ENCODE measurements around the gene CFH. TPM values are rescaled to one million over a fixed set of nuclear protein-coding genes. Genes with fewer than 3 reads are reported as not detected.

Gene CFH
- total RNA-seq, 1 donor from 2014 or later: 24.0 TPM

DNA sequence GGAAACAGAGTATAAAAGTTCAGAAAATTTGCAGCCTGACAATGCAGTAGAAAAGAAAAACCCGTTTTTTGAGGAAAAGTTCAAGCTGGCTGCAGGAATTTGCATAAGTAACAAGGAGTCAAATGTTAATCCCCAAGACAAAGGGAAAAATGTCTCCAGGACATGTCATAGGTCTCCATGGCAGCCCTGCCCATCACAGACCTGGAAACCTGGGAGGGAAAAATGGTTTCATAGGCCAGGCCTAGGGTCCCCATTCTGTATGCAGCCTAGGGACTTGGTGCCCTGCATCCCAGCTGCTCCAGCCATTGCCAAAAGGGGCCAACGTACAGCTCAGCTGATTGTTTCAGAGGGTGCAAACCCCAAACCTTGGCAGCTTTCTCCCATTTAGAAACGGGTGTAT lies 40.0 kb upstream of the CFH start:
- no peaks in the 10 kb centered on the region for H3K36me3 Mint-ChIP-seq (ENCODE audit: low read depth)

GRCh38 chr1:196619721-196620120 lies 32.1 kb upstream of the CFH start:
- TF ChIP-seq, protein P1, sequence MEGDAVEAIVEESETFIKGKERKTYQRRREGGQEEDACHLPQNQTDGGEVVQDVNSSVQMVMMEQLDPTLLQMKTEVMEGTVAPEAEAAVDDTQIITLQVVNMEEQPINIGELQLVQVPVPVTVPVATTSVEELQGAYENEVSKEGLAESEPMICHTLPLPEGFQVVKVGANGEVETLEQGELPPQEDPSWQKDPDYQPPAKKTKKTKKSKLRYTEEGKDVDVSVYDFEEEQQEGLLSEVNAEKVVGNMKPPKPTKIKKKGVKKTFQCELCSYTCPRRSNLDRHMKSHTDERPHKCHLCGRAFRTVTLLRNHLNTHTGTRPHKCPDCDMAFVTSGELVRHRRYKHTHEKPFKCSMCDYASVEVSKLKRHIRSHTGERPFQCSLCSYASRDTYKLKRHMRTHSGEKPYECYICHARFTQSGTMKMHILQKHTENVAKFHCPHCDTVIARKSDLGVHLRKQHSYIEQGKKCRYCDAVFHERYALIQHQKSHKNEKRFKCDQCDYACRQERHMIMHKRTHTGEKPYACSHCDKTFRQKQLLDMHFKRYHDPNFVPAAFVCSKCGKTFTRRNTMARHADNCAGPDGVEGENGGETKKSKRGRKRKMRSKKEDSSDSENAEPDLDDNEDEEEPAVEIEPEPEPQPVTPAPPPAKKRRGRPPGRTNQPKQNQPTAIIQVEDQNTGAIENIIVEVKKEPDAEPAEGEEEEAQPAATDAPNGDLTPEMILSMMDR (IDR thresholded peaks at IDR 0.05): no peak
- Mint-ChIP-seq H3K4me3 (ENCODE audit: unreplicated experiment) (no peak overlapping the region), H3K27ac (ENCODE audit: unreplicated experiment) (no peak overlapping the region), H3K27me3 (ENCODE audit: low read depth) (peaks cover 2% of the 10 kb centered on the region), H3K4me1 (ENCODE audit: low read depth) (no peaks in the 10 kb centered on the region), H3K9me3 (ENCODE audit: low read depth) (no peaks in the 10 kb centered on the region), H3K36me3 (ENCODE audit: low read depth) (no peaks in the 10 kb centered on the region)
- no peak for DNase-seq (ENCODE audit: low spot score)

More for the DNA sequence above, 40.0 kb upstream of the CFH start:
- TF ChIP-seq, protein P1 (IDR thresholded peaks at IDR 0.05): no peak
- H3K9me3 Mint-ChIP-seq (ENCODE audit: low read depth): no peaks in the 10 kb centered on the region
- peaks cover 8% of the 10 kb centered on the region for H3K27me3 Mint-ChIP-seq (ENCODE audit: low read depth)
- peaks cover 19% of the 10 kb centered on the region for H3K4me1 Mint-ChIP-seq (ENCODE audit: low read depth)
- H3K4me3 Mint-ChIP-seq (ENCODE audit: unreplicated experiment): no peak overlapping the region
- DNase-seq (ENCODE audit: low spot score): no peak
- no peak overlapping the region for H3K27ac Mint-ChIP-seq (ENCODE audit: unreplicated experiment)

- TF ChIP-seq, protein P1 (IDR thresholded peaks at IDR 0.05): no peak
Observed at GRCh38 chr1:196623079-196623478, 28.8 kb upstream of the CFH start.

DNA sequence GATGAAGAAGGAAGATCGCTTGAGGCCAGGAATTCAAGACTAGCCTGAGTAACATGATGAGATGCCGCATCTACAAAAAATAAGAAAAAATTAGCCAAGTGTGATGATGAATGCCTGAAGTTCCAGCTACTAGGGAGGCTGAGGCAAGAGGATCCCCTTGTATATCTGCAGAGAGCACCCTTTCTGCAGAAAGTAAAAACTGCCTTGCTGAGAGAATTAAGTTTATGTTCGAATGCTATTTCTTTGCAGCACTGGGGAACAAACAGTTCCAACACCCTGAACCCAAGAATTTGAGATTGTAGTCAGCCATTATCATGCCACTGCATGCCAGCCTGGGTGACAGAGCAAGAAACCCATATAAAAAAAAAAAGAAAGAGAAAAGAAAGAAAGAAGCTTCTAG lies 23.0 kb upstream of the CFH start:
- peaks cover 16% of the 10 kb centered on the region for H3K9me3 Mint-ChIP-seq (ENCODE audit: low read depth)
- no peaks in the 10 kb centered on the region for H3K4me1 Mint-ChIP-seq (ENCODE audit: low read depth)
- no peak overlapping the region for H3K4me3 Mint-ChIP-seq (ENCODE audit: unreplicated experiment)
- H3K36me3 Mint-ChIP-seq (ENCODE audit: low read depth): peaks cover 5% of the 10 kb centered on the region
- H3K27ac Mint-ChIP-seq (ENCODE audit: unreplicated experiment): no peak overlapping the region
- no peak for DNase-seq (ENCODE audit: low spot score)
- TF ChIP-seq, protein P1 (IDR thresholded peaks at IDR 0.05): no peak
- H3K27me3 Mint-ChIP-seq (ENCODE audit: low read depth): no peaks in the 10 kb centered on the region

More at GRCh38 chr1:196623079-196623478, 28.8 kb upstream of the CFH start:
- peaks cover 2% of the 10 kb centered on the region for H3K9me3 Mint-ChIP-seq (ENCODE audit: low read depth)
- H3K27me3 Mint-ChIP-seq (ENCODE audit: low read depth): no peaks in the 10 kb centered on the region
- no peak overlapping the region for H3K27ac Mint-ChIP-seq (ENCODE audit: unreplicated experiment)
- H3K4me3 Mint-ChIP-seq (ENCODE audit: unreplicated experiment): no peak overlapping the region
- no peak for DNase-seq (ENCODE audit: low spot score)
- H3K36me3 Mint-ChIP-seq (ENCODE audit: low read depth): no peaks in the 10 kb centered on the region
- H3K4me1 Mint-ChIP-seq (ENCODE audit: low read depth): no peaks in the 10 kb centered on the region

- Mint-ChIP-seq H3K27me3 (ENCODE audit: low read depth) (peaks cover 3% of the 10 kb centered on the region), H3K4me1 (ENCODE audit: low read depth) (no peaks in the 10 kb centered on the region), H3K4me3 (ENCODE audit: unreplicated experiment) (no peak overlapping the region), H3K9me3 (ENCODE audit: low read depth) (peaks cover 12% of the 10 kb centered on the region), H3K36me3 (ENCODE audit: low read depth) (peaks cover 3% of the 10 kb centered on the region), H3K27ac (ENCODE audit: unreplicated experiment) (no peak overlapping the region)
- TF ChIP-seq, protein P1 (IDR thresholded peaks at IDR 0.05): no peak
- DNase-seq (ENCODE audit: low spot score): no peak
Observed at GRCh38 chr1:196637606-196638005, 14.2 kb upstream of the CFH start.

Data from chondrocyte (in vitro differentiated cells).